GM23248 (cell line): ENCODE results near the gene MCF2L.

Experiments
- EZH2 ChIP-seq: fragments of 200-600 bp; sonication (generic); IDR thresholded peaks from 2 replicates; pipeline ENCODE4 v1.6.1; 2018; ENCODE audit warnings: antibody characterized with exemption, mild to moderate bottlenecking; ENCODE audit not compliant: insufficient read depth, poor library complexity, severe bottlenecking
- EZH2phosphoT487 ChIP-seq: fragments of 200-600 bp; sonication (generic); IDR thresholded peaks from 2 replicates; pipeline ENCODE4 v1.6.1; 2018; ENCODE audit warnings: antibody characterized with exemption, moderate library complexity, mild to moderate bottlenecking, low read depth; ENCODE audit not compliant: insufficient read depth

DNA sequence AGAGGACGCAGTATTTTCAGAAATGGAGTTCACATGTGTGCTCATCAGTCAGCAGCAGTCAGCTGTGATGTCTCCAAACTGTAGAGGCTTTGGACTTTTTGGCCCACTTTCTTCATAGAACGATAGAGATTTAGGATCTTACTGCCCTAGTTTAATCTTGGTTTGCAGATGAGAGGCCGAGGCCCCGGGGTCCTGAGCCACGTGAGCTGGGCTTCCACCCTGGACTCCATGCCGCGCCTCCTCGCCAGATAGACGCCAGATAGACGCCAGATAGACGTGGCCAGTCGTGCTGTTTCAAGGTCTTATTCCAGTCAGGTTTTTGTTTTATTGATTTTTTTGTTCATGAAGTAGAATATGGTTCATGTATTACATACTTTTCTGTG lies 11.7 kb upstream of the MCF2L start:
- TF ChIP-seq EZH2phosphoT487 (no peak), EZH2 (no peak)
